Measurements from ENCODE around the gene TMSB4X. TPM values are rescaled to one million over a fixed set of nuclear protein-coding genes. Genes with fewer than 3 reads are reported as not detected.
"Not testable (repeated sequence)": the region's sequence is repeated elsewhere in the genome, so short reads cannot be mapped to it uniquely, and the experiment has no call there.

Gene TMSB4X
- total and polyA plus RNA-seq, 8 donors, result 1,734 to 14,609 (median 4,336) TPM

DNA sequence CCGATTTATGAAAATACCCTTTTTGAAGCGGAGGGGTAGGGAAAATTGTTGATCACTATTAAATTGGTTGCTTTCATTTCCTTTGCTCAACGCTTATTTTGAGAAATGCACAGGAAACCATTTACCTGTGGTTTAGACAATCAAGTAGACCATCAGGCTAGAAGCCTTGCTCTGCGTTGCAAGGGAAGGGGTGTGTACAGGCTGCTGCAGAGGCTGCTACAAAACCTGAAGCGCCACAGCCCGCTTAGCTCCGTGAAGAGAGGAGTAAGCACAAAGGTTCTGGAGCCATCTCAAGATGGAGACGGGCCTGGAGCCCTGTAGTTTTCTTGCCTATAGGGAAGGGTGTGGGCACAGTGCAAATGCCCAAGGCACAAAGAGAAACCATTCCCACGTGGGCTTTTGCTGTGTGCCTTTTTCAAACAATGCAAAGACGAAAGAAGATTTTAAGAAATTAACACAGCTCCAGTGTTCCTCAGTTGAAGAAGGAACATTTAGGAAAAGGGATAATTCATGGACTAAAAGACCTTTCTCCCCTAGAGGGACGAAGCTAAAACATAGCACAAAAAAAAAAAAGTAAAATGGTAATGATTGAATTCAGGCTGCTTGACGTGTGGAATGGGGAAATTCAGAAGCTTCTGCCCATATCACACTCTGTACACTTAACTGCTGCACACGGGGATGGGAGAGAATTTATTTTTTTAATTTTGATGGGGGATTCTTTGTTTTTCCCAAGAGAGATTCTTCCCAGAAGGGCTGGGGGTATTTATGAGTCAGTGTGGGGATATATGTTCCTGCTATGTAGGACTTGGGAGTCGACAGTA lies 3.5 kb downstream of the TMSB4X start:
- DNase-seq, result peak; percentile 75 to 87
- TF ChIP-seq EP300 (IDR thresholded peaks at IDR 0.05) (no peak), POLR2A (IDR thresholded peaks at IDR 0.05) (peak in 1 of 4 donors; percentile 51), POLR2AphosphoS5 (IDR thresholded peaks at IDR 0.05) (peak in 2 of 3 donors; percentile 70 to 86)
- TF ChIP-seq, protein P1, sequence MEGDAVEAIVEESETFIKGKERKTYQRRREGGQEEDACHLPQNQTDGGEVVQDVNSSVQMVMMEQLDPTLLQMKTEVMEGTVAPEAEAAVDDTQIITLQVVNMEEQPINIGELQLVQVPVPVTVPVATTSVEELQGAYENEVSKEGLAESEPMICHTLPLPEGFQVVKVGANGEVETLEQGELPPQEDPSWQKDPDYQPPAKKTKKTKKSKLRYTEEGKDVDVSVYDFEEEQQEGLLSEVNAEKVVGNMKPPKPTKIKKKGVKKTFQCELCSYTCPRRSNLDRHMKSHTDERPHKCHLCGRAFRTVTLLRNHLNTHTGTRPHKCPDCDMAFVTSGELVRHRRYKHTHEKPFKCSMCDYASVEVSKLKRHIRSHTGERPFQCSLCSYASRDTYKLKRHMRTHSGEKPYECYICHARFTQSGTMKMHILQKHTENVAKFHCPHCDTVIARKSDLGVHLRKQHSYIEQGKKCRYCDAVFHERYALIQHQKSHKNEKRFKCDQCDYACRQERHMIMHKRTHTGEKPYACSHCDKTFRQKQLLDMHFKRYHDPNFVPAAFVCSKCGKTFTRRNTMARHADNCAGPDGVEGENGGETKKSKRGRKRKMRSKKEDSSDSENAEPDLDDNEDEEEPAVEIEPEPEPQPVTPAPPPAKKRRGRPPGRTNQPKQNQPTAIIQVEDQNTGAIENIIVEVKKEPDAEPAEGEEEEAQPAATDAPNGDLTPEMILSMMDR (IDR thresholded peaks at IDR 0.05), result no peak
- Histone ChIP-seq H3K36me3 (peaks cover 0 to 3% (median 0%) of the 10 kb centered on the region in 4 donors), H3K27me3 (peaks cover 0 to 14% (median 0%) of the 10 kb centered on the region in 3 donors), H3K4me3 (peak overlapping the region; percentile 60 to 75 (median 64)), H3K9me3 (peaks cover 0 to 7% (median 0%) of the 10 kb centered on the region in 4 donors), H3K4me1 (peaks cover 0 to 10% (median 5%) of the 10 kb centered on the region in 4 donors), H3K27ac (peak overlapping the region; percentile 60 to 97 (median 94))
- WGBS, 5 donors, result 4 to 28% (median 13%) methylated on average over 14 of the region's 14 CpGs
- intact Hi-C loops (cut with DNase I; ENCODE audit: low total_unique reads), result no loop called here

DNA sequence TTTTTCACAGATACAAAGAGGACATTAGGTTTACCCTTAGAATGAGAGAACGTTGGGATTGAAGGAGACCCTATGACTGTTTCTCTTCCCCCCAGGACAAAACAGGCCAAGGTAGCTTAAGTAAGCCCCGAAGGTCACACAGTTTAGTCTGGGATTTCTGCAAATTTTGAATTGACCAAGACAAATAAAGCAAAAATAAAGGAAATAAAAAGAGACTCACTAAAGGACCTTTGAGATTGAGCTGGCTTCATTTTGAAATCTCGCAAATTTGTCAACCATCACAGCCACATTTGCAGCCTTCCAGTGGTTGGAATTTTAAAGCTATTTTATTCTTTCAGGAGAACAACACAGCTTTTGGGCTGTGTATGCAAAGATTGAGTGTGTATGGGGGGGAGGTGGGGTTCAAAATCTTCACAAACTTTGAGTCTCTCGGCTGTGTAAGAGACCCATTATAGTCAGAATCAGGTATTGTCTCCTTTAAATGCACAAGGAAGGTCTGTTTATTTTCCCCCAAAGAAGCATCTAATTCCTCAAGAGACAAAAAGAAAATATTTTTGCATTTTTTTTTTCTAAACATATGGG lies 4.2 kb downstream of the TMSB4X start:
- intact Hi-C loops (cut with DNase I; ENCODE audit: low total_unique reads), result no loop called here
- DNase-seq, result peak in 1 of 2 donors; percentile 44
- 12 to 50% (median 30%) methylated on average over 4 of the region's 4 CpGs for WGBS, 5 donors
- Histone ChIP-seq H3K9me3 (peaks cover 0 to 7% (median 0%) of the 10 kb centered on the region in 4 donors), H3K36me3 (peaks cover 0 to 3% (median 0%) of the 10 kb centered on the region in 4 donors), H3K4me3 (peak overlapping the region in 1 of 4 donors; percentile 67), H3K27me3 (peaks cover 0 to 14% (median 0%) of the 10 kb centered on the region in 3 donors), H3K4me1 (peaks cover 0 to 12% (median 5%) of the 10 kb centered on the region in 4 donors), H3K27ac (peak overlapping the region; percentile 60 to 97 (median 94))
- no peak for TF ChIP-seq POLR2AphosphoS5 (IDR thresholded peaks at IDR 0.05)
- TF ChIP-seq, protein P1 (IDR thresholded peaks at IDR 0.05), result no peak

DNA sequence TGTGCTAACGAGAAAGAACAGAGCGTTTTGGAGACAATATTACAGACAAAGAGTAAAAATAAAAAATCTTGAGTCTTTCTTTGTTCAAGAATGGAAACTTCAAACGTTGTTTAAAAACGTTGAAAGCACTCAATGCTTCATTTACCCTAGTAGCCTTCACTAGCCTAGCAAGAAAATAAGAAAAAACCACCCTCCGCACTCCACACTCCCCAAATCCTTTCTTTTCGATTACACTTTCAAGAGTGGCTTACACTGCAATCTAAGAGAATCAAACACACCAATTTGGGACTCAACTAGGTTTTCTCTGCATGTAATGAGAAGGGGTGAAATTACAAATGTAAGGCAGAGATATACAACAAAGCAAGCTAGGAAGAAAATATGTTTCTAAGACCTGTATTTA lies 4.7 kb downstream of the TMSB4X start:
- no peak for TF ChIP-seq POLR2A (IDR thresholded peaks at IDR 0.05)
- TF ChIP-seq, protein P1 (IDR thresholded peaks at IDR 0.05), result no peak
- no peak for TF ChIP-seq POLR2AphosphoS5 (IDR thresholded peaks at IDR 0.05)
- no peak for TF ChIP-seq EP300 (IDR thresholded peaks at IDR 0.05)
- Histone ChIP-seq H3K36me3 (peaks cover 0 to 3% (median 0%) of the 10 kb centered on the region in 4 donors), H3K9me3 (peaks cover 0 to 7% (median 0%) of the 10 kb centered on the region in 4 donors), H3K27me3 (peaks cover 0 to 13% (median 0%) of the 10 kb centered on the region in 3 donors), H3K4me1 (peaks cover 0 to 17% (median 7%) of the 10 kb centered on the region in 4 donors), H3K4me3 (no peak overlapping the region), H3K27ac (peak overlapping the region in 4 of 5 donors; percentile 90 to 97 (median 95))
- 23 to 39% (median 37%) methylated on average over 6 of the region's 6 CpGs for WGBS, 5 donors
- intact Hi-C loops (cut with DNase I; ENCODE audit: low total_unique reads), result no loop called here
- no peak for DNase-seq

DNA sequence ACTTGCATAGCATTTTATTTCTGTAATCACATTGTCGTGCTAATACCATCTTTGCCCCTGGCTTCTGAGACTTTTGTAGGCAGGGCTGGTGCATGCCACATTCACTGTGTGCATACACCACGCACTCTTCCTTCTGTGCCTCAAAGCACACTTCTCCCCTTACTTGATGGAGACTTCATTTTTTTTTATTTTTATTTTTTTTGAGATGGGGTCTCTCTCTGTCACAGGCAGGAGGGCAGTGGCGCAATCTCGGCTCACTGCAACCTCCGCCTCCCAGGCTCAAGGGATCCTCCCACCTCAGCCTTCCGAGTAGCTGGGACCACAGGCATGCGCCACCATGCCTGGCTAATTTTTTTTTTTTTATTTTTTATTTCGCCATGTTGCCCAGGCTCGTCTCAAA lies 5.1 kb downstream of the TMSB4X start:
- DNase-seq; H3K36me3 ChIP-seq; intact Hi-C loops (cut with DNase I; ENCODE audit: low total_unique reads); H3K27me3 ChIP-seq; H3K4me3 ChIP-seq; H3K9me3 ChIP-seq: not testable (repeated sequence)
- TF ChIP-seq POLR2AphosphoS5 (IDR thresholded peaks at IDR 0.05), result peak in 1 of 3 donors; percentile 12
- Histone ChIP-seq H3K27ac (peak overlapping the region; percentile 20 to 97 (median 94)), H3K4me1 (peaks cover 0 to 21% (median 9%) of the 10 kb centered on the region in 4 donors)
- 69 to 89% (median 79%) methylated on average over 8 to 9 of the region's 9 CpGs for WGBS, 5 donors

Data from stomach (tissue), 9 donors.